ENCODE measurements around the gene ACTR6.
A peak's percentile ranks its signal among the peaks of the same experiment; 100 is the strongest.
"Not testable (repeated sequence)": the region's sequence is repeated elsewhere in the genome, so short reads cannot be mapped to it uniquely, and the experiment has no call there.

The ACTR6 gene

DNA sequence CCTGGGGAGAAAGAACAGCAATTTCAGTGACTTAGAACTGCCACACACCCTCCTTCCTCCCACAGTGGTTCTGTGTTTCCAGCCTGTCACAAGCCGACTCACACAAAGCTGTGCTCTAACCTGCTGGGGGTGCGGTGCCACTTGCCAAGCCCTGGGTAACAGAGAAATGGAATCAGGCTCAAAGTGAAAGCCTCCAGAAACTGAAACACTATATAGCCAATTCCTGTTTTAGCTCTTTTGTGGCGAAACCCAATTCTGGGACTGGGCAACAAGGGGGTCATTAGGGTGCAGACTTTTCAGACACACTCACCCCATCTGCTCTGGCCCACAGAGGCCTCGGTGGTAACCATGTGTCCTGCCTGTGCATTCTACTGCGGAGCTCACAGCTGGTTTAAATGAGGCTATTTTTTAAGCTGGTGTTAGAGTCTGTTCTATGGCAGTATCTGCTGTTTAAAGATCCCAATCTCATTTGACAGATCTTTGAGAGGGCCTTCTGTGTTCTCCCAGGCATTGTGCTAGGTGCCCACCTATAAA lies 15.2 kb upstream of the ACTR6 start:
- DNase-seq, result no peak

DNA sequence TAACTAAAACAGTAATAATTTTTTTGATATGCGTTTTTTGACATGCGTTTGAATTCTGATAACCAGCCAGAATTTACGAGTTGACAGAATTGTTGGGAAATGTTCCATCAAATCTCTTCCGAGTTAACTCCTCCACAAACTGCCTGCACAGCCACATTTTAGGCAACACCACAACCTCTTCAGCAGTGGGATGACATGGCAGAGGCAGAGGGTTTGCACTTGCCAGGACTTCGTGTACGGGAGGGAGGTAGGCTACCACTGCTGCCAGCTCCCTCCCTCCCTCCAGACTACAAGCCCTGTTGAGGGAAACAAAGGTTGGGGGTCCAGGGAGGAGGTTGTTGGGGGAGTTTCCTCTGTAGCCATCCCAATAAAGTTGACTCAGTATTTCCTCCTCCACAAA lies 14.5 kb upstream of the ACTR6 start:
- no peak for DNase-seq

DNA sequence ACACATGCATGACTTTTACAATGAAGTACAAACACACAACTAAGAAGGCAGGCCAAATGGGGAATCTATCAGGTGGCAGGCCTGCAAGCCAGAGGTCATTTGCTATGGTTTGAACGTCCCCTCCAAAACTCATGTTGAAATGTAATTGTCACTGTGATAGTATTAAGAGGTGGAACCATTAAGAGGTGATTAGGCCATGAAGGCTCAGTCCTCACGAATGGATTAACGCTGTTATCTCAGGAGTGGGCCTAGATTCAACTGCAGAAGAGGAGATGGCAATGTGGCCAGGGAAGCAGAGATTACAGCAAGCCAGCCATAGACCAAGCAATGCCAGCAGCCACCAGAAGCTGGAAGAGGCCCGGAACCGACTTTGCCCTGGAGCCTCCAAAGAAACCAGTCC lies 13.5 kb upstream of the ACTR6 start:
- no peak for DNase-seq

DNA sequence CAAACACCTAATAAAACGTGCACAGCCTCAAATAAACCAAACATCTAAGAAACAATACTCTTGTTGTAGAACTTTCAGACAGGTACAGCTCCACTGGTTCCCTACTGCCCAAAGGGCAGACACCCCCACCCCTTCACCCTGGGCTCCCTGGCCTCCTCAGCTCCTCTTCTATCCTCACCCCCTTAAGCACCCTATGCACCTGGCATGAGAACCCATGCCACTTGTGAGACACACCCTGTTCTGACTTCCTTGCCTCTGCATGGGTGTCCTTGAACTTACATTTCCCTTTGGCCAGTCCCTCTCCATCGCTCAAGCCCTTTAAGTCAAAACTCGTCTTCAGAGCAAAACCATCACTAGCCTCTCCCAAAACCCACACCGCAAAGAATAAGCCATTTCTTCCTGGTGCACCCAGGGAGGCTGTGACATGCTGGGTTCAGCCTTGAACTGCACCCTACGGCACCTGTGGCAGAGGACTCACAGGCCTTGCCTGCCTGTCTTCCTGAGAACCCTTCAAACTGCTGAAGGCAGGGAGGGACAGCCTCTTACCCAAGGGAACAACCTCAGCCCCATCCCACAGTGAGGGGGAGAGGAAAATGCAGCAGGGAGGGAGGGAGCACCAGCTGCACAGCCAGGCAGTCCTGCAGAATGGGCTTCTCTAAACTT lies 12.6 kb upstream of the ACTR6 start:
- DNase-seq, result no peak

DNA sequence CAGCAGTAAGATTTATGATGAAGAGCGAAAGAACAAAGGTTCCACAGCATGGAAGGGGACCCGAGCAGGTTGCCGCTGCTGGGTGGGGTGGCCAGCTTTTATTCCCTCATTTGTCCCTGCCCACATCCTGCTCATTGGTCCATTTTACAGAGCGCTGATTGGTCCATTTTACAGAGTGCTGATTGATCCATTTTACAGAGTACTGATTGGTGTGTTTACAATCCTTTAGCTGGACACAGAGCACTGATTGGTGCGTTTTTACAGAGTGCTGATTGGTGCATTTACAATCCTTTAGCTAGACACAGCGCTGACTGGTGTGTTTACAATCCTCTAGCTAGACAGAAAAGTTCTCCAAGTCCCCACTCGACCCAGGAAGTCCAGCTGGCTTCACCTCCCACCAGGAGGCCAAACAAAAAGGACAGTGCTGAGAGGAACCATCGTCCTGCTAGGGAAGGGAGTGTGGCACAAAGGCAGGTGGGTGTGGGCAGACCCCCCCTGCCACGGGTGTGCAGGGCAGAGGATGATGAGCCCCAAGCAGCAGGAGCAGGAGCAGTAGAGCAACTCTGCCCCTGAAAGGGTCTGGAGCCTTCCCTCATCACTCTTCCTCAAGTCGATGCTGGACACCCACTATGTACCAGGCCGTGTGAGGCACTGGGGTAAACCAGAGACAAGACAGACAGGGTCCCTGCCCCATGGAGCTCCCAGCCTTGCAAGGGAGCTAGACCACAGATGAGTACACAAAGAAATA lies 11.6 kb upstream of the ACTR6 start:
- not testable (repeated sequence) for DNase-seq

DNA sequence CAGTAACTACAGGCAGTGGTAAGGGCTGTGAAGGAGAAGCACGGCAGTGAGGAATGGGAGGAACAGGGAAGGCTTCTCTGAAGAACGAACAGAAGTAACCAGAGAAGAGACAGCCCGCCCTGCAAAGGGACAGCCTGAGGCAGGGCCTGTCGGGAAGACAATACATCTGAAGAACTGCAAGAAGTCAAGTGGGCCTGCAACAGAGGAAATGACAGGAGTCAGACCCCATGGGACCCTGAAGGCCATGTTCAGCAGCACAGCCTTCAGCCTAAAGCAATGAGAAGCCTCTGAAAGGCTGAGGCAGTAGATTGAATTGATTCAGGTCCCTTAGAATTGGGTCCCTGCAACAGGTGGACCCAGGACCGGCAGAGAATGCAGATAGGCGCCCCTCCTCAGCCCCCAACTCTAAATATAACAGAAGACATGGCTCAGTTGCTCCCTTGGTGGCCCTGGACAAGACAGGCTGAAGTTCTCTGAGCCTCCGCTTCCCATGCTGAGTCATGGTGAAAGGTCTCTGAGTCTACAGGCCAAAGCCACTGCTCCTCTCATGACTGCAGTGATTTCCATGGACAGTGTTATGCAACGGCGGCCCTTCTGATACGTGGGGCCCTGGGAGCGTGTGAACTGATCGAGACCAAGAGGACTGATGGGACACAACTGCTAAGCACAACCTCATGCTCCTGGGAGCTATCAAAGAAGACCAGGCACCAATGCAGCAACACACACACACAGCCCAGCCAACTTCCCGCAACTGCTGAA lies 10.8 kb upstream of the ACTR6 start:
- no peak for DNase-seq

DNA sequence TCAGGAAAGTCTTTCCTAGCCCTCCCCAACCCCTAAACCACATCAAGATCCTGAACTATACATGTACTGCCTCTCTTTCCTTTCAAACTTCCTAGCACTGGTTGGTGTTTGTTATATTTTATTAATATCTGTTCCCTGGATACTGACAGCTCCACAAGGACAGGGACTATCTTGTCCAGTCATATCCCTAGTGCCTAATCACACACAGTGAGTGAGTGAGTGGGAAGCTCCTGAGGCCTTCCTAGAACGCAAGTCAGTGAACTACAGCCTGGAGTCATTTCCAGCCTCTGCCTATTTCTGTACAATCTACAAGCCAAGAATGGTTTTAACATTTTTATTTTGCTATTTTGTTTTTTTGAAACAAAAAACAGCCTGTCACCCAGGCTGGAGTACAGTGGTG lies 7.5 kb upstream of the ACTR6 start:
- DNase-seq, result no peak

DNA sequence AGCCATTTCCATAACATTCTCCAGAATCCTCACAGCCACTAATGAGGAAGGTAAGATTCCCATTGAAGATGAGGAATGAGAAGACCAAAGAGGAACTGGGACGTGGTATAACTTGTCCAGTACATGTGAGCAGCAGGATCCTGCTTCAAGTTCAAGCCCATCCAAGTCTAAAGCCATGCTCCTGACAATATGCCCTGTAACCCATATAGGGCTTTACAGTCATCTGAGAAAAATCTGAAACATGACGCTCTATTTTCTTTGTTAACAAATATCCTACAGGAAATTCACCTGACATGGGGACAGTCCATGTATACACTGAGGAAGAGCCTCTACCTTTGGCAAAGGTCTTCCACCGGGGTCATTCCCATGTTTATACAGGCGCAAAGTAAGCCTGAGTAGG lies 3.1 kb upstream of the ACTR6 start:
- no peak for DNase-seq

DNA sequence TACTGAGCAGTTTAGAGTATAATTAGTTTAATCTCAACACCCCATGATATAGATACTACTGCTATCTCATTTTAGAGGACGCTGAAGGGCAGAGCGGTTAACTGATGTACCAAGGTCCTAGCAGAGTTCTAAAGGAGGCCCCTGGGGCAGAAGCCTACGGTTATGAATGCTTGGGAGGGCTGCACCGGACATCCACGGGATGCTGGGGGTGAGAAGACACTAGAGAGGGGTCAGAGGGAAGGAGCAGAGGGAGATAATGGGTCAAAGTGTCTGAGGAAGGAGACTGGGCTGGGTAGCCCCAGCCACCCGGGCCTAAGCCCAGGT lies 1.6 kb upstream of the ACTR6 start:
- no peak for DNase-seq

DNA sequence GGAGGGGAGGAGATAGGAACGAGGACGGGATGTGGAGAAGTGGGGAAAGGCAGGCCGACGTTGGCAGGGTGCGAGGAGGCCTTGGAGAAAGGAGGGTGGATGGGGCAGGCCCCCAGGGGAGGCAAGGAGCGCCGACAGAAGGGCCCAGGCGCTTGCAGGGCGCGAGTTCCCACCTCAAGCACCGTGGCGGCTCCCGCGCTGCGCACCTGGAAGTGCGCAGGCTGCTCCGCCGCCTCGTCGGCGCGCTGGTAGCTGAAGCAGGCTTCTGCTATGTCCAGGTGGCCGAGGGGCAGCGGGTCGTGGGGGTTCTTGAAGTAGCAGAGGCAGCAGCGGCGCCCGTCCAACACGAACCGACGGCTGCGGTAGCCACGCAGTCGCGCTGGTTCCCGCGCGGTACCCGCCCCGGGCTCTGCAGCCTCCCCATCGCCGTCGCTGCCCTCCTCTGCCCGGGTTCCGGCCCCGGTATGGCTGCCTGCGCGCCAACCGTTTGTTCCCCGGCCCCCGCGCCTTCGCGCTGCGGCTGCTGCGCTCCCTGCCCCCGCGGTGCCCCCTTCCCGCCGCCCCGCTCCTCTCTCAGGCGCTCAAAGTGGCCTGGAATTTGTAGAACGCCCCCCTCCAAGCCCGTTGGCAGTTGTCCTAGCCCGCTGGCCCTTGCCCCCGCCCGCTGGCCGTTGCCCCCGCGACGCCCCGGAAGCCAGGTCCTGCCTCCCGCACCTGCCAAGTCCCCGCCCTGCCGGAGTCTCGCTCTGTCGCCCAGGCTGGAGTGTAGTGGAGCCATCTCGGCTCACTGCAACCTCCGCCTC lies 1.1 kb upstream of the ACTR6 start:
- DNase-seq, result peak; percentile 71

DNA sequence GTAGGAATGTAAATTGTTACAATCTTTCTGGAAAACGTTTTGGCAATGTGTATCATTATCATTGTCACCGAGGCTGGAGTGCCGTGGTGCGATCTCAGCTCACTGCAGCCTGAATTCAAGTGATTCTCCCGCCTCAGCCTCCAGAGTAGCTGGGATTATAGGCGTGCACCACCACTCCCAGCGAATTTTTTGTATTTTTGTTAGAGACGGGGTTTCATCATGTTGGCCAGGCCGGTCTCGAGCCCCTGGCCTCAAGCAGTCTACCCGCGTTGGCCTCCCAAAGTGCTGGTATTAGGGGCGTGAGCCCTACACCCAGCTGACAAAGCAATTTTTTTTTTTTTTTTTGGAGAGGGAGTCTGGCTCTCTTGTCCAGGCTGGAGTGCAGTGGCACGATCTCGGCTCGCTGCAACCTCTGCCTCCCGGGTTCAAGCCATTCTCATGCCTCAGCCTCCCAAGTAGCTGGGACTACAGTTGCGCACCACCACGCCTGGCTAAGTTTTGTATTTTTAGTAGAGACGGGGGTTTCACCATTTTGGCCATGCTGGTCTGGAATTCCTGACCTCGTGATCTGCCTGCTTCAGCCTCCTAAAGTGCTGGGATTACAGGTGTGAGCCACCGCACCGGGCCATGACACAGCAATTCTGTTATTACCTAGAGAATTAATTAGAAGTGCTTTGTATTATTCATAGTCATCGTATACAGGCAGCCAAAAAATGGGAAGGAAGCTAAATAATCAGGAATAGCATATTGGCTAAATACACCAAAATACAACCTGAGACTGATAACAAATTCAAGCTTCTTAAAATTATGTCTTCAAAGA lies 1.2 kb downstream of the ACTR6 start:
- no peak for DNase-seq

DNA sequence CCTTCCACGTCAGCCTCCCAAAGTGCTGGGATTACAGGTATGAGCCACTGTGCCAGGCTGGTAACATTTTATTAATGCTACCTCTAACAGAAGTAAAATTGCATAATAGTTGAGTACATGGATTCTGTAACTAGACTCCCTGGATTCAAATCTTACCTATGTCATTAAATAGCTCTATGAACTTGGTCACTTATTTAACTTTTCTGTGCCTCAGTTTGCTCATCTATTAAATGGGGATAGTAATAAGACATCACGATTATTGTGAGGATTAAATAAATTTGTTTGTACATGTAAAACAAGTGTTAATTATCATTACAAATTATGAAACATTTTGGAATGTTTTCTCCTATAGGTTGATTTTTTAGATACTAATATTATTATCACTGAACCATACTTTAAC lies 6.7 kb downstream of the ACTR6 start:
- DNase-seq, result no peak

DNA sequence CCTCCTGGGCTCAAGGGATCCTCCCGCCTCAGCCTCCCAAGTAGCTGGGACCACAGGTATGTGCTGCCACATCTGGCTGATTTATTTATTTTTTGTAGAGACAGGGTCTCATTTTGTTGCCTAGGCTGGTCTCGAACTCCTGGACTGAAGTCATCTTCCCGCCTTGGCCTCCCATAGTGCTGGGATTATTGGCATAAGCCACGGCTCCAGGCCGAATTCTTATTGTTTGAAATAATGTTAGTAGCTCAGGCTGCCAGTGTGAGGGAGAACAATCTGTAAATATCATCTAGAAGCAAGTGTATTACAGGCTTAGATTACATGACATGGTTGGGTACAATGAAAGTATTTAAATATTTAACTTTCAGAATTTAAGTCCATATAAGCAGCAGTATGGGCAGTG lies 8.2 kb downstream of the ACTR6 start:
- DNase-seq, result no peak

DNA sequence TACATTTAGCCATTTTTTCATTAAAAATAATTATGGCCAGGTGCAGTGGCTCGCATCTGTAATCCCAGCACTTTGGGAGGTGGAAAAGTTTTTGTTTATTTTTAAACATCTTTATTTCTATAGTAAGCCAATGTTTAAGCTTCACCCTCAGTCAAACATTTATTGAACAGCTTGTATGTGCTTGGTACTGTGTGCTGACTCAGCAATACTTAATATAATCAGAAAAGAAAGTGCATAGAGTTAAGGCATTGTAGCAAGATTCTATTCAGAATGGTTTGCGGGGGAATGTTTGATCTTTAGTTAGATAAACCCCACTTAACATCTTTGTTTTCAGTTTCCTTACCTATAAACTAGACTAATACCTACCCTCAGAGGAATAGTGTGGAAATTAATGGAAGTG lies 11.1 kb downstream of the ACTR6 start:
- DNase-seq, result no peak

DNA sequence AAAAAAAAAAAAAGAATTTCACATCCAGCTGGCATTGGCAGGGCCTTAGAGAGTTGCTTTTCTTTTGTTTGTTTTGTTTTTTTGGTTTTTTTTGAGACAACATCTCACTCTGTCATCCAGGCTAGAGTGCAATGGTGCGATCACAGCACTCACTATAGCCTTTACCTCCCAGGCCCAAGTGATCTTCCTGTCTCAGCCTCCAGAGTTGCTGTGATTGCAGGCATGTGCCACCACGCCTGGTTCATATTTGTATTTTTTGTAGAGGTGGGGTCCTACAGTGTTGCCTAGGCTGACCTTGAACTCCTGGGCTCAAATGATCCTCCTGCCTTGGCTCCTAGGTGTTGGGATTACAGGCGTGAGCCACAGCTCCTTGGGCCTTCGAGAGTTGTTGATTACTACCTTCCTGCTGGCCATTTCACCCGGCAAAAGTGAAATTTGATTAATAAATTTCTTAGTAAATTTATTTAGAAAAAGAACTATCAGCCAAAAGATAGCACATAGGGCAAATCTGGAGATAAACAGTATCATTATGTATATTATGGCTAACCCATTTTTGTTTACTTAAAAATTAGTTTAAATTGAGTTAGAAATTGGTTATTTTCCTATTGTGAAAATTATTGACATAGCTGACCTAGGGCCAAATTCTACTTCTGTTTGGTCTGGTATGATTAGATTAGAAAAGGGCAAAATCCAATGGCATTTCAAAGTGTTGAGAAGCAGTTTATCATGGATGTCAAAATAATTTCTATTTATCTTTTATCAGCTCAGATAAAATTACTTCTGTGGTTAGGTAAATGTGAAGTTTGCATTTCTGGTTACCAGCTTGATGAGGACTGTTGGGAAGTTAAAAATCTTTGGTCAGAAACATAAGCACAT lies 12.6 kb downstream of the ACTR6 start:
- no peak for DNase-seq

DNA sequence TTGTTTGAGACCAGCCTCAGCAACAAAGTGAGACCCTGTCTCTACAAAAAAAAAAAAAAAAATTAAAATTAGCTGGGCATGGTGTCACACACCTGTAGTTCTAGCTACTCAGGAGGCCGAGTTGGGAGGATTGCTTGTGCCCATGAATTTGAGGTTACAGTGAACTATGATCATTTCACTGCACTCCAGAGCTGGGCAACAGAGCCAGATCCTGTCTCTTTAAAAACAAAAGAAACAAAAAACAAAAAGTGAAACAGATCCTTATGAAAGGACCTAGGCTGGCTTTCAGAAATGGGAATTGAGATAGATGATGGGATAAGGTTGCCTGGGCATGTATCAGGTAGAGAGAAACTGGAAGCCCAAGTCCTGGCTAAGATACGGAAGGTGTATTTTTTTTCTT lies 13.9 kb downstream of the ACTR6 start:
- DNase-seq, result no peak

DNA sequence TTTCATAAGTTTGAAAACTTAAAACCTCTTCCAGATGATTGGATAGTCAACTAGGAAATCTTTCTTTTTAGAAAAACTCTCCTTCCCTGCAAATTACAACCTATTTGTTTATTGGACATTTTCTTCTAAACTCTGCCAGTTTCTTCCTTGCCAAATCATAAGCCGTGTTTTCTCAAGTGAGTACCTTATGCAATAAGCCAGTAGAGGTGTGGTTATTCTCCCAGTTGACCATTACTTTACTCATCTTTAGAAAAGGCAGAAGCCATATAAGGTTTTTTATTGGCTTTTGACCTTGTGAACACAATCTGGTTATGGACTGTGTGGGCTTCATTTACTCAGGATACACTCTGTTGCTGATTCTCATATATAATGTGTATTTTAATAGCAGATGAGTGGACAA lies 14.6 kb downstream of the ACTR6 start:
- DNase-seq, result no peak

DNA sequence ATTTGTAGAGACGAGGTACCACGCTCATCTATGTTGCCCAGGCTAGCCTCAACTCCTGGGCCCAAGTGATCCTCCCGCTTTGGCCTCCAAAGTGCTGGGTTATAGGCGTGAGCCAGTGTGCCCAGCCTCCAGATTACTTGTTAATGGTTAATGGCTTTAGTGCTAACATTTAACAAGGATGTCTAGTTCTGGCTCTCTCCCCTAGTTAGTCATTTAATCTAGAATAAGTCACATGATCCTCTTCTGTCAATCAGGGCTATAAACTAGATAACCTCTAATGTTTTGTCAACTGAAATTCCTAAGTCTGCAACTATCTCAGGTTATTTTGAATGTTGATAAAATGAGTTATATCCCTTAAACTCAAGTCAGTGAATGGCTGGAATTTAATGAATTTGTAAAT lies 15.7 kb downstream of the ACTR6 start:
- DNase-seq, result no peak

DNA sequence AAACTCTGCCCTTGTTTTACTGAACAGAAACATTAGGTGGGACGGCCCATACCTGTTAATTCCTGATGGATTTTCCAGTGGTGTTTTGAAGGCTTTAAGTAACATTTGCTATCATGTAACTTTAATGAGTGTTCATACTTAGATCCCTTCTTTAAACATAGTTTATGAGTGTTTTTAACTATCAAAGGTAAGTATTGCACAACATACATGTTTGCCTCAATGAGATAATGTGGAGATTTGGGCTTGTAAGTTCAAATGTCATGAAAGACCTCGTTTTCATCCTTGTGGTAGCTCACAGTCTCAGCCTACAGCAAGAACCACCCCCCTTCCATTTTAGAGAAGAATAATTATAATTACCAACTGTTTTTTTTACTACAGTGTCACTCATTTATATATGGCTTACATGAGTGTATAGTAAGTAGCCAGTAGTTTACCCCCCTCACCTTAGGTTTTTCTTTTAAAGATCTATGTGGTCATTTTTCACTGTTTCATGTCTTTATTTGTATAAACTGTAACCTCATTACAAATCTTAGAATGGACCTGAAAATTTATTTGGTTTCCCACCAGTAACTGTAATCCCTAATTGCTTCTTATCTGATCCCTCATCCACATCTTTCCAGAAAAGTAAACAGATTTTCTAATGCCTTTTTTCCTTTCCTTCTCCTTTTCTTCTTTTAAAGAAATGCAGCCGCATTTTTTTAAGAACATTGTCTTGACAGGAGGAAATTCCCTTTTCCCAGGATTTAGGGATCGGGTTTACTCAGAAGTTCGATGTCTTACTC lies 18.9 kb downstream of the ACTR6 start:
- DNase-seq, result no peak

DNA sequence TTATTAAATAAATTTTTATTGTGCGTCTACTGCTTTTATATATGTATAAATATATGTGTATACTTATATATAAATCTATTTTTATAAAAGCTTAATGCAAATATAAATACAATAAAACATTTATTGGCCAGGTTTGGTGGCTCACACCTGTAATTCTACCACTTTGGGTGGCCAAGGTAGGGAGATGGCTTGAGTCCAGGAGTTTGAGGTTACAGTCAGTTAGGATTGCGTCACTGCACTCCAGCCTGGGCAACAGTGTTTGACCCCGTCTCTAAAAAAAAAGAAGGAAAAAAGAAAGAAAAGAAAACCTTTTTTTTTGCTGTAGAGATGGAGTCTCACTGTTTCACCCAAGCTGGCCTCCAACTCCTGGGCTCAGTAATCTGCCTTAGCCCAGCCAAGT lies 20.9 kb downstream of the ACTR6 start:
- DNase-seq, result no peak

Data from CD4-positive, alpha-beta T cell treated with Interferon gamma for 1 hour (primary cell).